Measurements from ENCODE around the gene ABHD3.
"Not testable (repeated sequence)": the region's sequence is repeated elsewhere in the genome, so short reads cannot be mapped to it uniquely, and the experiment has no call there.

ABHD3 gene

DNA sequence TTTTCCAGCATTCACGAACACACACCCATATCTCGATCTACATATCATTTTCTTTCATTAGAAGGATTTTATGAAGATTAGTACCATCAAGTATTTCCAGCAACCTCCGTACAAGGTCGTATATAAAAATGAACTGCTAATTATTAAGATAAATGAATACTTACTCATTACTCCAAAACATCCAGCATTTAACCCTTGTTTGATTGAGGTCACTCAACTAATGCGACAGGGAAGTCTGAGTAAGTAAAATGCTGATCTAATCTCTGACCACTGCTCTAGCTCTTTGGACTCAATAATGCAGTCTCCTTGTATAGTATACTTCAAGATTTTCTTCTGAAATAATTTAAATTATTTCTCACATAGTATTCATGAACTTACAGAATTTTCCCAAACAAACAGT lies 2.0 kb downstream of the ABHD3 start:
- no peak for DNase-seq

DNA sequence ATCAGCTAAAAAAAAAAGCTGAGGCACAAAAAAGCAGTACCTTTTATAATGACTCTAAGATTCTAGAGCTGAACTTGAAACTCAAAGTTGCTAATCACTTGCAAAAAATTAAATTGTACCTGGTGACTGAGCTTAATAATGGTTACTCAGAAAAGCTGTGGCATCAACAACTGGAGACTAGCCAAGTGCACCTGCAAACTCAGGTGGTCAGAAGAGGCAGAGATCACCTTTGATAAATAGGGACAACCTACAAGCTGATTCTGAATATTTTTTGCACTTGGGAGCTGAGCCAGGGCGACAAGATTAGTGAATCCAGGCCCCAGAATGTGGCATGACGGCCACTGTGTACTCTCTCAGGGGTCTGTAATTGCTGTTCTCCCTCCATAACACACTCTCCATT lies 3.0 kb downstream of the ABHD3 start:
- no peak for DNase-seq

GRCh38 chr18:21700528-21701075 lies 4.0 kb downstream of the ABHD3 start:
- no peak for DNase-seq

GRCh38 chr18:21693322-21693721 lies 11.3 kb downstream of the ABHD3 start:
- no peak for DNase-seq

DNA sequence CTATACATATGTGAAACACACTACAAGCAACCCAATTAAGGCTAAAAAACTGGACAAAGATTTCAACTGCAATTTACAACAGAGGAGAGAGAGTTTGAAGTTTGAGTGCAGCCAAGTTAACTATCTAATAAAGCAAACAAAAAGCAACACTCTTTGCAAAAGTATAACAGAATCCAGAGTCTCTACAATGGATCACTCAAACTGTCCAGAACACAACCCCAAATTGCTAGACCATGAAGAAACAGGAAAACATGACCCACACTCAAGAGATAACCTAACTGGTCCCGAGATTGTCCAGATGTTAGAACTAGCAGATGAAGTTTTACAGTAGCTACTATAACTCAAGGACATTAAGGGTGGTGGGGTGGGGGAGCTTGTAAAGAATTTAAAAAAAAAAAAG lies 14.8 kb downstream of the ABHD3 start:
- no peak for DNase-seq

GRCh38 chr18:21686282-21687105 lies 18.1 kb downstream of the ABHD3 start:
- no peak for DNase-seq

DNA sequence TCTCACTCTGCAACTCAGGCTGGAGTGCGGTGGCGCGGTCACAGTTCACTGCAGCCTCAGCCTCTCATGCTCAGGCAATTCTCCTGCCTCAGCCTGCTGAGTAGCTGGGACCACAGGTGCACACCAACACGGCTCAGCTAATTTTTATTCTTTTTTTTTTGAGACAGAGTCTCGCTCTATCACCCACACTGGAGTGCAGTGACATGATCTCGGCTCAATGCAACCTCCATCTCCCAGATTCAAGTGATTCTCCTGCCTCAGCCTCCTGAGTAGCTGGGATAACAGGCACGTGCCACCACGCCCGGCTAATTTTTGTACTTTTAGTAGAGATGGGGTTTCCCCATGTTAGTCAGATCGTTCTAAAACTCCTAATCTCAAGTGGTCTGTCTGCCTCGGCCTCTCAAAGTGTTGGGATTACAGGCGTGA lies 19.0 kb downstream of the ABHD3 start:
- DNase-seq: not testable (repeated sequence)

- DNase-seq: no peak
Observed at GRCh38 chr18:21684731-21685130, 19.8 kb downstream of the ABHD3 start.

DNA sequence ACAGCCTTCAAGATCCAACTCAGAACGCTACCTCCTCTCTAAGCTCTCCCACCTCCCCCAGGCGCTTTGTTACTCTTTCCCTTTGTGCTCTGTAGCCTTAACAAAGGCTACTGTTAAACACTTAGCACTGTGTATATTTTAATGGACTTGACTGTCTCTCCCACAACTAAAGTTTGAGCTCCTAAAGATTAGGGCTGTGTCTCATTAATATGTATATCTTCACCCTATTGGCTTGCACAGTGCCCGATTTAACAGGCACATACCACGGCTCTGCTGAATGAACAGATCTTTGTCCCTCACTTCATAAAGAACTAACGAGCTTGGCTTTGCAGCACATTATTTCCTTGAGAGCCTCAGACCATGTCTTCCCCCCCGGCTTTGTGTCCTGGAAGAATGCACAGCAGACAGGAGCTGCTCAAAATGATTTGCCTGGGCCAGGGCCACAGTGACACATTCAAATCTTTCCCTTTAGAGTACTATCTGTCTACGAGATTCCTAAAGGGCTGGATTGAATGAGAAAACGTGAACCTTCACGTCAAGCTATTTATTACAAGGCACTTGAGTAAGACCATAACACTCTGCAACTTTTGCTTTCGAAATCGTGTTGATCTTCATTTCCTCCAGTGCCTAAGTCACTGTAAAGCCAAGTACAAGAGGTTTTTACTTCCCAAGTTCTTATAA lies 22.1 kb downstream of the ABHD3 start:
- DNase-seq: no peak

GRCh38 chr18:21680161-21680560 lies 24.4 kb downstream of the ABHD3 start:
- no peak for DNase-seq

GRCh38 chr18:21678859-21679258 lies 25.7 kb downstream of the ABHD3 start:
- no peak for DNase-seq

GRCh38 chr18:21675354-21675753 lies 29.2 kb downstream of the ABHD3 start:
- DNase-seq: not testable (repeated sequence)

DNA sequence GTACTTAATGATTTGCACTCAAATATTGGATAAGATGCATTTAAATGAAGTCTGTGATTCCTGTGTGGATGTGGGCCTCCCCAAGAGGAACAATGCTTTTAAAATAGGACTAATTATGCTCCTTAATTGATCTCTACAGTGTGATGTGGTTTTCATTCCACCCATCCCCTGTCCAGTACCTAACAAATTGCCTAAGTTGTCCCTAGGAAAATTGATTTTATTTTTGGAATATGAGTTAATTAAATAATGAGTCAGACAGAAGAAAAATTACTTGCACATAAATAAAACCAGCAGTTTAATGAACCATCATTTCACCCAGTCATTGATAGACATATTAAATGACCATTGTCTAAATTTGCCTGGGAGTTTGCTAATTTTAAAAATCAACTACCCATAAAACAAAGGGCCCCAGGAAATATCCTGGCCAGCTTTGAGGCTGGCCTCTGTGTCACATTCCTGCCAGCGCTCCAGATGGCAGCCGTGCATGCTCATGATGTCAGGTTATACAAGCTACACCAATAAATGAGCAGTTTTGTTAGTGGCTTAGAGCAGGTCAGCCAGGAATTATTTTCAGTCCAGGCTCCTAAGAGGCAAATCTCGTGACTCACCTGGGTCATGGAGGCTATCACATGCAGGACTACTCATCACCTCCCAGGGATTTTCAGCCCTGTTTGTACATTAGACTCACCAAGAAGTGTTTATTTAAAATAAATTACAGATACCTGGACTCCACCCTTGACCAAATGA lies 31.9 kb downstream of the ABHD3 start:
- DNase-seq: no peak

DNA sequence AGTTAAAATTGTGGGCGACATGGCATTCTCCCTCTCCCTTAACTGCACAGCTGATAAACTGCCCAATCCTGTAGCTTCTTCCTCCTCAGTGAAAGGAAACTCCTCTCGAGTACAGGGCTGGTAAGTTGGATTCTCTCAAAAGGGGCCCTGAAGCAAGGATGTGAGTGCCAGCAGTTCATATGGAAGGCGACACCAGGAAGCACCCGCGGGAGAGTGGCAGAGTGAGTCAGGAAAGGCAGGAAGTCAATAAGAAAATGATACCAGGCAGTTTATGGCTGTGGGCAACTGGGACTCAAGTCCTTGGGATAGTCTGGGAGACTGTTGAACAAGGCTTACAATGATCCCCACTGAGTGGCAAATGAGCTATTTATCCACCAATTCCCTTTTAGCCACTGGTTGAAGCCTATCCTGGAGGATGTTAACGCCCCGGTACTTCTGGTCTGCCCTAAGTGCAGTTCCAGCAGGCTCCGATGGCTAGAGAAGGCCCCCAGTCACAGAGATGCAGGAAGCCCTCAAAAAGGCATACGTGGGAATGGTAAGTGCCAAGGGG lies 34.8 kb downstream of the ABHD3 start:
- DNase-seq: no peak

- DNase-seq: no peak
Observed at GRCh38 chr18:21664069-21664468, 40.5 kb downstream of the ABHD3 start.

GRCh38 chr18:21663578-21663977 lies 41.0 kb downstream of the ABHD3 start:
- no peak for DNase-seq

- no peak for DNase-seq
Observed at GRCh38 chr18:21662581-21662980, 42.0 kb downstream of the ABHD3 start.

DNA sequence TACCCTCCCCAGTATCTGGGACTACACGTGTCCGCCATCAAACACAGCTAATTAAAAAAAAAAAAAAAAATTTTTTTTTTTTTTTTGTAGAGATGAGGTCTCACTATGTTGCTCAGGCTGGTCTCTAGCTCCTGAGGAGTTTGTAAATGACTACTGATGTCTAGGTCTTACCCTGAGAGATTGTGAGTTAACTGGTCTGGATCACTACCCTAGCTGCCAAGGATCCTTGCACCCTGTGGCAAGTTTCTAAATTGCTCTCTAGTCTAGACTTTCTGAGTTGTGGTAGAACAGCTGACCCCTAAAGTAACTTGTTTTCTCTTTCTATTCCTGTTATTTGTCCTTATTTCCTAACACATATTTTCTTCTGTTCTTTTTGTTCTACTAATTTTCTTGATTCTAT lies 44.5 kb downstream of the ABHD3 start:
- DNase-seq: no peak

DNA sequence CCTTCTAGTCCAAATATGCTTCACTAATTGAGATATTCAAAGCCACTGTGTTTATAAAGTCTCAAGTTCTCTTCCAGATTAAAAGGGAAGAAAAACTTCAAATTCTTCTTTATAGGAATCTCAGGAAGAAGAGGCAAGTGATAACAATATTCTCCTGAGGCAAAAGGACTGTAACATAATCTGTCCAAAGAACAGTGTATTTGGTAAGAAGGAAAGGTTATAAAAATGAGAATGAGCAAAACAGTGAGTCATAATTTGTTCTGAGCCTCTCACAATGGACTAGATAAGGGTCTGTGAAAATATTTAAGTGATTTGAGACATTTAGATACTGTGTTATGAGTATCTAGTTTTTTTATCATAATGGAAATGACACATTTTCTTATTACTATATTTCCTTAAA lies 48.2 kb downstream of the ABHD3 start:
- DNase-seq: no peak

GRCh38 chr18:21653361-21653760 lies 51.2 kb downstream of the ABHD3 start:
- no peak for DNase-seq

DNA sequence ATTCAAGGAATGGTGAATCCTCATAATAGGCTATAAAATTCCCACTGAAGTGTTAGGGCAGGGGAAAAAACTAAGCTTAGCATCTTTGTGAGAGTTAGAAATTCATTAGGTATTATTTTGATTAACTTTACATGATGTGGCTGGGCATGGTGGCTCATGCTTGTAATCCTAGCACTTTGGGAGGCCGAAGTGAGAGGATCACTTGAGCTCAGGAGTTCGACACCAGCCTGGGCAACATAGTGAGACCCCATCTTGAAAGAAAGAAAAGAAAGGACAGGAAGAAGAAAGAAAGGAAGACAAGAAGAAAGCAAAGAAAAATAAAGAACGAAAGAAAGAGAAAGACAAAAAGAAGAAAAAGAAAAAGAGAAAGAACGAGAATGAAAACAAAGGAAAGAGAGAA lies 52.5 kb downstream of the ABHD3 start:
- no peak for DNase-seq

- DNase-seq: no peak
Observed at GRCh38 chr18:21650311-21650710, 54.3 kb downstream of the ABHD3 start.

DNA sequence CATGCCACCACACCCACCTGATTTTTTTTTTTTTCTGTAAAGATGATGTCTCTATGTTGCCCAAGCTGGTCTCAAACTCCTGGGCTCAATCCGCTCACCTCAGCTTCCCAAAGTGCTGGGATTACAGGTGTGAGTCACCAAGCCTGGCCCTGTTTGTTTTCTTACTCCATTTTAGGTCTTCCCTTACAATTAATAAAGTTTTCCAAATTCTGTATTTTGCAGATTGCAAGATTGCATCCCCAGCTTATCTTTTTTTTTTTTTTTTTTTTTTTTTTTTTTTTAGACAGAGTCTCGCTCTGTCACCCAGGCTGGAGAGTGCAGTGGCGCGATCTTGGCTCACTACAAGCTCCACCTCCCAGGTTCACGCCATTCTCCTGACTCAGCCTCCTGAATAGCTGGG lies 64.2 kb downstream of the ABHD3 start:
- DNase-seq: not testable (repeated sequence)

Measured in GOT3 (cell line).